ENCODE data around the gene LRRC14B.

DNA sequence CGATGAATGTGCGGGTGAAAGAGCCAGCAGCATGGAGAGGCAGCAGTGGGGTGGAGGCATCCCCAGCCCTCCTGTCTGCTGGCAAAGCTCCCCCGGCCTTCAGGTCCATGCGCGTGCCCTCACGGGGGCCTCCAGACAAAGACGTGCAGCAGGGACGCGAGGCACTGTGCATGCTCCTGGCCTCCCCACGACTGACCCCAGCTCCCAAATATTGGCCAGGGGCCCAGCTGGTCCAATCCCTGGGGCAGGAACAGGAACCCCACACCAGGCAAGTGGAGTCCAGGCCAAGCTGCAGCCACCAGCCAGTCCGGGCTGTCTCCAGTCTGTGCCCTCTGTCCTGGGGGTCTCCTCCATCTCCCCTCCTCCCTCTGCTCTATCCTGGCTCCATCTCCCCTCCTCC is 33.5 kb upstream of the LRRC14B start:
- TF ChIP-seq, protein P1, sequence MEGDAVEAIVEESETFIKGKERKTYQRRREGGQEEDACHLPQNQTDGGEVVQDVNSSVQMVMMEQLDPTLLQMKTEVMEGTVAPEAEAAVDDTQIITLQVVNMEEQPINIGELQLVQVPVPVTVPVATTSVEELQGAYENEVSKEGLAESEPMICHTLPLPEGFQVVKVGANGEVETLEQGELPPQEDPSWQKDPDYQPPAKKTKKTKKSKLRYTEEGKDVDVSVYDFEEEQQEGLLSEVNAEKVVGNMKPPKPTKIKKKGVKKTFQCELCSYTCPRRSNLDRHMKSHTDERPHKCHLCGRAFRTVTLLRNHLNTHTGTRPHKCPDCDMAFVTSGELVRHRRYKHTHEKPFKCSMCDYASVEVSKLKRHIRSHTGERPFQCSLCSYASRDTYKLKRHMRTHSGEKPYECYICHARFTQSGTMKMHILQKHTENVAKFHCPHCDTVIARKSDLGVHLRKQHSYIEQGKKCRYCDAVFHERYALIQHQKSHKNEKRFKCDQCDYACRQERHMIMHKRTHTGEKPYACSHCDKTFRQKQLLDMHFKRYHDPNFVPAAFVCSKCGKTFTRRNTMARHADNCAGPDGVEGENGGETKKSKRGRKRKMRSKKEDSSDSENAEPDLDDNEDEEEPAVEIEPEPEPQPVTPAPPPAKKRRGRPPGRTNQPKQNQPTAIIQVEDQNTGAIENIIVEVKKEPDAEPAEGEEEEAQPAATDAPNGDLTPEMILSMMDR (conservative IDR thresholded peaks at IDR 0.05; ENCODE audit: low read depth, low read length): no peak
- no peak for TF ChIP-seq EZH2 (IDR thresholded peaks at IDR 0.05; ENCODE audit: low read length, unreplicated experiment)

All from PC-3 (cell line).